Adrenal gland (tissue), 12 donors: ENCODE measurements around the gene HSD17B8. TPM values are rescaled to one million over a fixed set of nuclear protein-coding genes. Genes with fewer than 3 reads are reported as not detected.

ENCODE experiments used
- DNase-seq, 7 donors: peaks; one replicate each; pipeline ENCODE4 v3.0.0-alpha.2; 2019 to 2020
- H3K27ac ChIP-seq, 5 donors: fragments of 200-600 bp; sonication (generic) in 4 of 5; 1 replicate in 3 of 5; 2 replicates in 2 of 5; pipeline versions ENCODE4 v1.5.1 to v1.8.0; 2016 to 2020; ENCODE audit warnings: mild to moderate bottlenecking in 1 of 5
- H3K27me3 ChIP-seq: fragments of 200-600 bp; 2 replicates; pipeline ENCODE4 v1.8.0; 2021
- H3K36me3 ChIP-seq, 2 donors: fragments of 200-600 bp; replicated peaks in 1 of 2; 1 replicate in 1 of 2; 2 replicates in 1 of 2; pipeline versions ENCODE4 v1.5.1 to v1.8.0; 2018 to 2022
- H3K4me1 ChIP-seq, 2 donors: fragments of 200-600 bp; replicated peaks in 1 of 2; 1 replicate in 1 of 2; 2 replicates in 1 of 2; pipeline versions ENCODE4 v1.5.1 to v1.8.0; 2018 to 2021
- H3K4me3 ChIP-seq, 4 donors: fragments of 200-600 bp; sonication (generic) in 3 of 4; one replicate each; pipeline ENCODE4 v1.5.1; 2016 to 2018
- H3K9me3 ChIP-seq, 3 donors: fragments of 200-600 bp; sonication (generic) in 1 of 3; replicated peaks in 1 of 3; 1 replicate in 2 of 3; 2 replicates in 1 of 3; pipeline versions ENCODE4 v1.5.1 to v1.8.0; 2016 to 2021
- POLR2A ChIP-seq, 2 donors: fragments of 450-650 bp; IDR thresholded peaks; one replicate each; pipeline ENCODE4 v1.6.1; 2017; ENCODE audit warnings: antibody characterized with exemption in 2 of 2, mild to moderate bottlenecking in 2 of 2, moderate library complexity in 1 of 2
- WGBS, 4 donors: extraction: QIAGEN DNeasy Blood & Tissue Kit in 2 of 4; methylation state at CpG; one replicate each; pipeline versions ENCODE4 v1.1.5 to v1.1.7; 2013 to 2017; 5-methylcytosine and 5-hydroxymethylcytosine counted together
- intact Hi-C, 2 donors: fragments of 100-400 bp; cut with DNase I; formaldehyde crosslinking; loops; one replicate each; pipeline versions ENCODE4 v1.14.1 to v1.15.0; 2022 to 2023
- polyA plus RNA-seq, 3 donors: library from polyadenylated mRNA; stranded (reverse); fragments of 200-250 nt in 2 of 3; fragments of 350-450 nt in 1 of 3; fragmentation: Illumina TruSeq in 1 of 3; extraction: RNeasy Lipid Tissue Mini Kit (QIAGEN cat#74804) in 1 of 3; gene quantifications; one replicate each; pipeline ENCODE4 v1.2.3, GENCODE V29; 2013 to 2014
- total RNA-seq, 9 donors: library from RNA; depleted of rRNA in 4 of 9; stranded (reverse); fragments of >200 nt in 4 of 9; fragments of 120-200 nt in 1 of 9; fragmentation: NEBNext Ultra II Directional in 1 of 9; extraction: Animal tissue kit (Norgen Biotek cat#: 25700) in 1 of 9; gene quantifications; one replicate each; pipeline versions ENCODE4 v1.1.0 to v1.2.4, GENCODE V29; 2013 to 2023
- TF ChIP-seq, protein P1 (sequence below), 6 experiments: fragments of 450-650 bp in 4 of 6; fragments of 200-600 bp in 2 of 6; sonication (generic) in 1 of 6; IDR thresholded peaks; 1 replicate in 5 of 6; 2 replicates in 1 of 6; pipeline versions ENCODE4 v1.5.1 to v1.8.0; 2016 to 2021; ENCODE audit warnings: antibody characterized with exemption in 6 of 6, mild to moderate bottlenecking in 2 of 6, moderate library complexity in 1 of 6
- donor health status: healthy with polysubstance abuse.
- donor health status: Bipolar disorder and iron deficiency.
- donor health status: DM: yes; HTN: yes; CAD: no.
- donor health status: DM: no; HTN: no; CAD: no.
- donor health status: DM: no; HTN: no; CAD: no.
- donor health status: DM: yes; HTN: yes; CAD: no.

Gene HSD17B8
- total and polyA plus RNA-seq, 12 donors = 13.4 to 96.3 (median 32.7) TPM

- 0 to 2% (median 1%) methylated on average over 5 to 14 of the region's 14 CpGs for WGBS, 4 donors
- TF ChIP-seq, protein P1, sequence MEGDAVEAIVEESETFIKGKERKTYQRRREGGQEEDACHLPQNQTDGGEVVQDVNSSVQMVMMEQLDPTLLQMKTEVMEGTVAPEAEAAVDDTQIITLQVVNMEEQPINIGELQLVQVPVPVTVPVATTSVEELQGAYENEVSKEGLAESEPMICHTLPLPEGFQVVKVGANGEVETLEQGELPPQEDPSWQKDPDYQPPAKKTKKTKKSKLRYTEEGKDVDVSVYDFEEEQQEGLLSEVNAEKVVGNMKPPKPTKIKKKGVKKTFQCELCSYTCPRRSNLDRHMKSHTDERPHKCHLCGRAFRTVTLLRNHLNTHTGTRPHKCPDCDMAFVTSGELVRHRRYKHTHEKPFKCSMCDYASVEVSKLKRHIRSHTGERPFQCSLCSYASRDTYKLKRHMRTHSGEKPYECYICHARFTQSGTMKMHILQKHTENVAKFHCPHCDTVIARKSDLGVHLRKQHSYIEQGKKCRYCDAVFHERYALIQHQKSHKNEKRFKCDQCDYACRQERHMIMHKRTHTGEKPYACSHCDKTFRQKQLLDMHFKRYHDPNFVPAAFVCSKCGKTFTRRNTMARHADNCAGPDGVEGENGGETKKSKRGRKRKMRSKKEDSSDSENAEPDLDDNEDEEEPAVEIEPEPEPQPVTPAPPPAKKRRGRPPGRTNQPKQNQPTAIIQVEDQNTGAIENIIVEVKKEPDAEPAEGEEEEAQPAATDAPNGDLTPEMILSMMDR (IDR thresholded peaks at IDR 0.05) = no peak
- TF ChIP-seq POLR2A (IDR thresholded peaks at IDR 0.05) = no peak
- peaks cover 0 to 35% of the 10 kb centered on the region in 2 donors for H3K36me3 ChIP-seq
- H3K27me3 ChIP-seq = no peaks in the 10 kb centered on the region
- peak overlapping the region; percentile 85 to 96 (median 86) for H3K4me3 ChIP-seq
- intact Hi-C loops = no loop called here
- no peaks in the 10 kb centered on the region for H3K9me3 ChIP-seq
- peak in 2 of 7 donors; percentile 30 to 43 for DNase-seq
- H3K4me1 ChIP-seq = peaks cover 35 to 58% of the 10 kb centered on the region in 2 donors
- peak overlapping the region; percentile 92 to 99 (median 98) for H3K27ac ChIP-seq
These were observed 3.3 kb upstream of the HSD17B8 start for GRCh38 chr6:33201147-33201545.

GRCh38 chr6:33201935-33202334, 2.5 kb upstream of the HSD17B8 start:
- H3K9me3 ChIP-seq = no peaks in the 10 kb centered on the region
- WGBS, 4 donors = 73 to 81% (median 78%) methylated on average over 6 of the region's 6 CpGs
- H3K4me1 ChIP-seq = peaks cover 37 to 58% of the 10 kb centered on the region in 2 donors
- no peaks in the 10 kb centered on the region for H3K27me3 ChIP-seq
- H3K27ac ChIP-seq = peak overlapping the region in 2 of 5 donors; percentile 98
- H3K4me3 ChIP-seq = peak overlapping the region in 1 of 4 donors; percentile 86
- DNase-seq = no peak
- intact Hi-C loops = no loop called here
- TF ChIP-seq, protein P1 (IDR thresholded peaks at IDR 0.05) = no peak
- no peak for TF ChIP-seq POLR2A (IDR thresholded peaks at IDR 0.05)
- H3K36me3 ChIP-seq = peaks cover 0 to 27% of the 10 kb centered on the region in 2 donors

DNA sequence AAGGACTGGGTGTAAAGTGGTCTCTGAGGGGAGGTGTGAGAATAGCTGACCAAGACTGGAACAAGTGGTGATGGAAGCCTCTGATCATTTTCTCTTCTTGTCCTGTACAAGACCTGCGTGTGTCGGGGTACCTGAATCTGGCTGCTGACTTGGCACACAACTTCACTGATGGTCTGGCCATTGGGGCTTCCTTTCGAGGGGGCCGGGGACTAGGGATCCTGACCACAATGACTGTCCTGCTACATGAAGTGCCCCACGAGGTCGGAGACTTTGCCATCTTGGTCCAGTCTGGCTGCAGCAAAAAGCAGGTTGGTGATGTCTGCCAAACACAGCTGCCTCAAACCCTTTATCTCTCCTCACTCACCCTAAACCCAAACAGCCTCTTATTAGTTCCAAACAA, 1.7 kb upstream of the HSD17B8 start:
- Histone ChIP-seq H3K27me3 (no peaks in the 10 kb centered on the region), H3K27ac (no peak overlapping the region), H3K36me3 (peaks cover 0 to 23% of the 10 kb centered on the region in 2 donors), H3K4me1 (peaks cover 45 to 54% of the 10 kb centered on the region in 2 donors), H3K4me3 (no peak overlapping the region), H3K9me3 (no peaks in the 10 kb centered on the region)
- TF ChIP-seq, protein P1 (IDR thresholded peaks at IDR 0.05) = no peak
- no peak for DNase-seq
- intact Hi-C loops = no loop called here
- 82 to 94% (median 86%) methylated on average over 2 to 6 of the region's 6 CpGs for WGBS, 4 donors

DNA sequence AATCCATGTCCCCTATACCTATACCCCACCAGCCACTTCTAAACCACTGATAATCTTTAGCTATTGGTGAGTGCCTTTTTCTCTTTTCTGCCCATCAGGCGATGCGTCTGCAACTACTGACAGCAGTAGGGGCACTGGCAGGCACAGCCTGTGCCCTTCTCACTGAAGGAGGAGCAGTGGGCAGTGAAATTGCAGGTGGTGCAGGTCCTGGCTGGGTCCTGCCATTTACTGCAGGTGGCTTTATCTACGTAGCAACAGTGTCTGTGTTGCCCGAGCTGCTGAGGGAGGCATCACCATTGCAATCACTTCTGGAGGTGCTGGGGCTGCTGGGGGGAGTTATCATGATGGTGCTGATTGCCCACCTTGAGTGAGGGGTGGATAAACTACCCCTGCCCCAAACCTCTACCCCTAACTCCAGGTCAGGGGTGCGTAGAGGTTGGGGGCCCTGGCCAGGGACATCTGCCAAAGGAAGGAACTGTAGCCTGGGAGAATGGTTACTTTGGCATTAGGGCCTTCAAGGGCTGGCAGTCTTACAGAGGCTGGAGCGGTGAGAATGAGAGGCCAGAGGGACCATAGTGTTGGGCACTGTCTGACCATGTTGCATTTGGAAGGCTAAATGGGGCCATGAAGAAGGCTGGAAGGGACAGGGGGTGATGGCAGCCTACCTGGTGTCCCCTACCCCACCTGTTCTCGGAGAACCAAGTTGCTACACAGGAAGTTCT, 851 bp upstream of the HSD17B8 start:
- intact Hi-C loops = no loop called here
- Histone ChIP-seq H3K4me1 (peaks cover 38 to 46% of the 10 kb centered on the region in 2 donors), H3K9me3 (no peaks in the 10 kb centered on the region), H3K4me3 (no peak overlapping the region), H3K27me3 (no peaks in the 10 kb centered on the region), H3K27ac (peak overlapping the region in 1 of 5 donors; percentile 76), H3K36me3 (peaks cover 0 to 23% of the 10 kb centered on the region in 2 donors)
- 75 to 90% (median 88%) methylated on average over 7 of the region's 7 CpGs for WGBS, 4 donors
- no peak for DNase-seq
- TF ChIP-seq POLR2A (IDR thresholded peaks at IDR 0.05) = no peak
- TF ChIP-seq, protein P1 (IDR thresholded peaks at IDR 0.05) = no peak
